Stimulated activated naive CD4-positive, alpha-beta T cell (primary cell): ENCODE results near the gene OBSL1.

Experiments
- DNase-seq, 6 experiments: peaks; one replicate each; lab custom pipeline; 2025; lab: John Stamatoyannopoulos, UW

OBSL1 gene

DNA sequence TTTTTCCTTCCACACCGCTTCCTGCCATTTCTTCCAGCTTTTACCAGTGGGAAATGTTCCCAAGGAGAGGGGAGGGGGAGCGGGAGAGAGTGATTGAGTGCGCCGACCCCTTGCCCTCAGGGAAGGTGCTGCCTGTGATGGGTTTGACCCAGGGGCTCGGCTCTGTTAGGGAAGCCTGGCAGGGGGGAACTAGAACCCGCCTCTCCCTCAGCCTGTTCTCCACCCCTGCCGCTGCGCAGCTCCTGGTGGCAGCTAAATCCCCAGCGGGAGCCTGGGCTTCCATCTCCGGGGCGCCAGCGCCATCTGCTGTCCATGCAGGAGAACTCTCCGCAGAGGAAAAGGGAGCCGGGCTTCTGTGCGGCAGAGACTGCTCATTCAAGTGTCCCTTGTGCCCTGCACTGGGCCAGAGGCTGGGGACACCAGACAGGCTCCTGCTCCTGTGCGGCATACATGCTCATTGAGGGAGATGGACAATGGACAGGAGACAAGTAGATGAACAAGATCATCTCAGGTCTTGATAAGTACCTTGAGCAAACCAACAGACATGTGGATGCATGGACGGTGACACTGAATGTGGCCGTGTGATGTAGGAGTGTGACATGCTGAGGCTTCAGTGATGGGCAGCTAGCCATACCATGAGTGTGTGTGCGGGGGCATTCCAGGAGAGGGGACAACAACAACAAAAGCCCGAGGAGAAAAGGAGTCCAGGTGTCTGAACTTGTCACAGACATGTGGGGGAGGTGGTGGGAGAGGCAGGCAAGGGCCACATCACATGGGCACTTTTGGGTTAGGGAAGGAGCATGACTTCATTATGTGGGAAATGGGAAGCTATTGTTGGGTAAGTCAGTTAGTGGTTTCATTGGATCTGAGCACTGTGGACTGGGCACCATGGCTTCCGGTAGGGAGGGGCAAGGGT is 41.0 kb downstream of the OBSL1 start:
- DNase-seq = peak; percentile 55 to 86 (median 76)

DNA sequence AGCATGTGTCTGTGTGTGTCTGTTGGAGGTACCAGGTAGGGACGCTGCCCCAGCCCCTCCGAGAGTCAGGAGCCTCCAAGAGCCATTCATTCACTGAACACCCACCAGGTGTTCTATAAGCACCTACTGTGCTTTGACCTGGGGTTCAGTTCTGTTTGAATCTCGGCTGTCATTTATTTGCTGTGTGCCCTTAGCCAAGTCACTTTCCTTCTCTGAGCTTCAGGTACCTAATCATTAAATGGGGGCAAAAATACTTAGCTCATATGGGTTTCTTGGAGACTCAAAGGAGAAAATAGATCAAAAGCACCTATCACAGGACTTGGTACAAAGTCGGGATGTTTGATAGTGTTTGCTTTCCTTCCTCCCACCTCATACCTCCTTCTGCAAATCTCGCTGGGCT is 43.9 kb downstream of the OBSL1 start:
- DNase-seq = no peak

DNA sequence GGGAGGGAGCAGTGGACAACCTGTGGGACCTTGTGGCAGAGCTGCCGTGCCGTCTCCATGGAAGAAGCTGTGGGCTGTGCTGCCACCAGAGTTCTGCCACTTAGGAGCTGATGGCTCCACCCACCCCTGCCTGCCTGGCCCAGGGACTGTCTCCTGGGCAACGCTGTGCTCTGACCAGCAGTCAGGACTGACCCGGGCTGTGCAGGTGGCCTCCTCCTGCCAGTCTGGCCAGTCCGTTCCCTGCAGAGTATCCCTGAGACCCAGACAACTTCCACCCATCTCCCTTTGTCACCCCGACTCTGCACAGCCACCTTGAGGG is 44.3 kb downstream of the OBSL1 start:
- no peak for DNase-seq

DNA sequence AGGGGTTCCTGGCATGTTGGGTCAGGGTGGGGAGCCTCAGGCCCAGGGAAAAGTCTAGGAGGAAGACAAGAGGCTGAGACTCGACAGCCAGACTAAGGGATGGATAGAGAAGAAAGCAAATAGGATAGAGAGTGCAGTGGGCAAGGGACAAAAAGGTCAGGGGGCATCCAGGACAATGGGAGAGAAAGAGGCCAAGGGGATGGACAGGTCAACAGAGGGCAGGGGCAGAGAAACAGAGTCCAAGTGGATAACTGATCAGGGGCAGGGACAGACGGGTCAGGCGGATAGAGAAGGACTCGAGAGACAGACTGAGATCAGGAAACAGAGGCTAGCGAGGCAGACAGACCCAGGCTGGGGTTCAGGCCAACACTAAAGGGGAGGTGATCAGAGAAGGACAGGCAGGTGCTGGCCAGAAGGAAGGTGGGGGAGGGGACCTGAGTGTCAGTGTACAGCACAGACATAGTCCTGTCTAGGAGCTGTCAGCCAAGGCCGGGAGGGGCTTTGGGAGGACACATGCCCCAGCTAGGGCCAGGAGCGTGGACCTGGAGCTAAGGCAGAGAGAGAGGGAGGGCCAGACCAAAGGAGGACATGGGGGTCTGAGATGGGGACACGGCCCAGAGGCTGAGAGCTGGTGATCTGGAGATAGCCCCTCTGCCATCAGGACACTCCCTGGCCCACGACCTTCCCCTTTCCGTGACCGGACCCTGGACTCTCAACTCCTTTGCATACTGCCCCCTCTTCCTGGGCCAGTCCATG is 44.8 kb downstream of the OBSL1 start:
- DNase-seq = no peak

DNA sequence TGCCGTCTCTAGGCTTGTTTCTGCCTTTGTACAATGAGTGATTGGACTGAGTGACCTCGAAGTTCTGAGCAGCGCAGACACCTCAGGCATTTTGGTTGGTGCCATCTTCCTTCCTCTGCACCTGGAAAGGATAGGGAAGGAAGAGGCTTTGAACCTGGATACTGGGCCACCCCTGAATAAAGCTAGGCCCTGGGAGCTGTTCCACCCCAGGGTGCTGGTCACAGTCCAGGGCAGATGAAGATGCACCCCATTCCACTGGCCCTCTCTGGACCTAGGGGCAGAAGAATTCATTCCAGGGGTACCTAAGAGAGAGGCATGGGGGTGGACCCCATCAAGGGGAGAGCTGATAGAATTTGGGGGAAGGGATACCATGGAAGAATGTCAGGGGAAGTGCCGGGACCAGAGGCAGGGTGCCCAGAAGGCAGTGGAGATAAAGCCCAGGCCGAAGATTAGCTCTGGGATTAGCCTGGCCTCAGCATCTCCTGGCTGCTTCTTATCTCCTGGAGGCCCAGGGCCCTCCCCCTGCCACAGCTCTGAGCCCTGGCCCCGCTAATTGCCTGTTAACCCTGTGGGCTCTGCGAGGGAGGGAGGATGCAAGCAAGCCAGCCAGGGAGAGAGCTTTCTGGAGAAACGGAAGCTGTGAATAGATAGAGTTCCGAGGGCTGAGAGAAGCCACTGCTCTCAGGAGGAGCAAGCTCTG is 45.7 kb downstream of the OBSL1 start:
- DNase-seq = no peak

DNA sequence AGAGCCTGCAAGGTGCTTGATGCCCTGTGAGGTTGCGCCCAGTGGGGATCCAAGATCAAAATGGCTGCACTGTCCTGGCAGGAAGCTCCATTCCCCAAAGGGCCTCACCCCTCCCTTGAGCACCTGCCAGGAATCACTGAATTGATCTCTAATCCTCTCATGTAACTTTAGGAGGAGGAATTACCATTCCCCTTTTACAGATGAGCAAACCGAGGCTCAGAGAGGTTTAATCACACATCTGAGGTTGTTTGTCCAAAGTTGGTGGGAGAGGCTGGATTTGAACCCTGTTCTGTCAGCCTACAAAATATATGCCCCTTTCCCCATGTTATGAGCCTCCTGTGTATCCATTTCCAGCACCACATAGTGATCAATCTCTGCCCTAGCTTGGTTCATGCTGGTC is 46.5 kb downstream of the OBSL1 start:
- no peak for DNase-seq

DNA sequence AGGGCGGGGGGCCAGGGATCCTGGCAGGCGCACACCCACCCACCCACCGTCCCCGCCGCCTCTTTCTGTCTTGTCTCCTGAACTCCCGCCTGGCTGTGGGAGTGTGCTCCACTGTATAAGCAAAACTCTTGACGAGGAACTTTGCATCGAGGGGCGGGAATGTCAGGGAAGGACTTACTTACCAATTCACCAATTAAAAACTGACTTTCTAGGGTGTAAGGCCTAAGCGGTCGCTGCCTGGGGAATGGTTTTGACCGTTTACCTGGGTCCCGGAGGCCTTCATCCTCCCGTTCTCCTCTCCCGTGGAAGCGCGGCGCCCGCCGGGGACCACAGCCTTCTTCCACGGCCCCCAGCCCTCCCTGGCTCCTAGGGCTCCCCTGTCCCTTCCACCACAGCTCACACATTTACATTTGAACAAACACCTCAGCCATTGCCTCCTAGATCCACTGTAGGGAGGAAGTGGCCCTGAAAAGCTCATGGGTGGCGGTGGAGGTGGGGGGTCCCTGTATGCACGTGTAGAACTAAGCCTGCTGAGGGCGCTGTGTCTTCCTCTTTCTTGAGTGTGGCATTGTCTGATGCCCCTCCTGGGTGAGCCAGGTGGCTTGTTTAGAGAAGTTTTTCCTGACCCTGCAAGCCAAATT is 48.2 kb downstream of the OBSL1 start:
- peak in 1 of 6 experiments; percentile 5 for DNase-seq

DNA sequence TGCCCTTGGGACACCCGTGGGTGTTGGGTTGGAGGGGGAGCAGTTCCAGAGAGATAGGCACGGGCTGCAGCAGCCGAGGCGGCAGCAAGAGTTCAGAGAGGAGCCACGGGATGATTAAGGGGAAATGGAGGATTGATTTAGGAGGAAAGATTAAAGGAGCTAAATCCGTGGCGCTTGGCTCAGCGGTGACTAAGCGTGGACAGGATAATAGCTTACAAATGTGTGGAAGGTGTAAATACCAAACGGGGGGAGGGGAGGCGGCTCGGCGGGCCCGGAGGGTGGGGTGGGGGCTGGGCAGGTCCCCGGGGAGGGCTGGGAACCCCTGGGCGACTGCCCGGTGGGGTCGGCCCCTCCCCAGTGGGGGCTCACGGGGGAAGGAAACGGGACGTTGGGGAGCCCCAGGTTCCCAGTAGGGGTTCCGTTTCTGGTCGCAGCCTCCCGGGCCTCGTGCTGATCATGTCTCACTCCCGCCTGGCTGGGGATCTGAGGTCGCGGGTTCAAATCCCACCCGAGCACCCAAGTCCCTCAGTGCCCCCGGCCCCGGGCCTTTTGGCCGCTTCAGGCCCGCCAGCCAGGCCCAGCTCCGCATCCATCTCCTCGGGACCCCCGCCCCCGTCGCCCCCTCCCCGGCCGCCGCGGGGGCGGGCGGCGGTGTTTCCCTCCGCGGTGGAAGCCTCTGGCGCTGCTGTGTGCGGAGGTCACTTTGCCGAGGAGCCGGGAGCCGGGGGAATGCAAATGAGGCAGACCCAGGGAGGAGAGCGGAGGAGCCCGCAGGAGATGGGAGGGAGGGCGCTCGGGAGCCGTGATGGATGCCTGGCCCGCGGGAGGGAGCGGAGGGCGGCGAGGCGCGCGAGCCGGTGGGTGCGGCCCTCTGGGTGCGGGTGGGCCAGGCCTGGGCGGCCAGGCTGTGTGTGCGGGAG is 49.0 kb downstream of the OBSL1 start:
- DNase-seq = no peak

DNA sequence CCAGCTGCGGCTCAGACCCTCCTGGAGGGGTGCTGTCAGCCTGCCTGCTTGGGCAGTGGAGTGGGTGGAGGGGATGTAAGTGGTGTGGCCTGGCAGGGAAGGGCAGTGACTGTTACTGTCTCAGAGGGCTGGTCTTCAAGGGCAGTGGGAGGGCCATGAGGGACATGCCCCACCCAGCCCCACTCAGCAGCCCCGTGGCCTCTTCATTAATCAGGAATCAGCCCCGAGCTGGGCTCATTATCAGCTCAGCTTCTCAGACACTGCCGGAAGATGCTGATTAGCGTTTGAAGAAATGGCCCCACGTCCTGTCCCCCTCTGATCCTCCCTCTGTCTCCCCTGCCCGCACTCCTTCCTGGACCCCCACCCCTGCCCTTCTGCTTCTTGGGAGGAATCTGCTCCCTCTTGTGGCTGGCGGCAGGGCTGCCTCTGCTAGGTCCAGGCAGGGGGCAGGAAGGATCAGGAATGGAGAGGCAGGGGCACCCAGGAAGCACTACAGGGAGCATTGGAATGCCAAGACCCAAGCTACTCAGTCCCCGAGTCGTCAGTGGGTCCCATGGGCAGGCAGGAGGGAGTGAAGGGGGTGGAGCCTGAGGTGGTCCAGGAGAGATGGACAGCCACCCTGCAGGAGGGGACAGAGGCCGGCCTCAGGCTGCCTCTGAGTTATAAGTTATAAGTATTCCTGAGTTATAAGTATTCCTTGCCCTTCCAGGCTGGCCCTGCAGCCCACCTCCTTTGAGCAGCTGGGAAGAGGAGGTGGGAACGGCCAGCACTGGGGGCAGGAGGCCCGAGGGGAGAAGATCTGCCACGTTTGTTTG is 50.1 kb downstream of the OBSL1 start:
- DNase-seq = peak in 1 of 6 experiments; percentile 7

DNA sequence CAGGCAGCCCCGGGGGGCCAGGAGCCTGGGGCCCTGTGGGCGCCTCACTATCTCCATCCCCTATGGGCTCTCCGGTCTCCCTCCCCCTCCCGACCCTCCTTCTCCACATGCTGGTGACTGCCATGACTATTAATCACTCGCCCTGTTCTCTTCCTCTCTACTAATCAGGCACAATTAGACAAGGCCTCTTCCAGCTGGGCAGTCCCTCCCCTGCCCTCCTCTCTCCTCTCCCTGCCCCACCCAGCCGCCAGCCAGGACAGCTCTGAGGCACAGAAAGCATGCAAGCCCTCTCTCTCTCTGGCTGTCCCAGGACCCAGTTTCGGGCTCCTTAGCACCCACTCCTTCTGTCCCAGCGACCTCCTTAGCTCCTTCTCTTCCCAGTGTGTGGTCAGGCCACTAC is 51.3 kb downstream of the OBSL1 start:
- DNase-seq = no peak

DNA sequence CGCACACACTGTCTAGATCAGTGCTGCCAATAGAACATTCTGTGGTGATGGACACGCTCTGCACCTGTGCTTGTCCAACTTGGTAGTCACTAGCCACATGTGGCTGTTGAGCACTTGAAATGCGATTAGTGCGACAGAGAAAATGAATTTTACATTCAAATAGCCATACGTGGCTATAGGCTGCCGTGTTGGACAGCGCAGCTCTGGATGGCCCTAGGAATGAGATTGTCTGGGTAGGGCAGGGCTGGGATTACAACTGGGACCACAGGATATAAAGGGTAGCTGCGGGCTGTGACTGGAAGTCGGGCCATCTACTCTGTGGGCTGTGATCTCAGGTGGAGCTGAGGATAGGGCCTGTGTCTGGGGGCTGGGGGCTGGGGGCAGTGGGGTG is 51.8 kb downstream of the OBSL1 start:
- DNase-seq = no peak

DNA sequence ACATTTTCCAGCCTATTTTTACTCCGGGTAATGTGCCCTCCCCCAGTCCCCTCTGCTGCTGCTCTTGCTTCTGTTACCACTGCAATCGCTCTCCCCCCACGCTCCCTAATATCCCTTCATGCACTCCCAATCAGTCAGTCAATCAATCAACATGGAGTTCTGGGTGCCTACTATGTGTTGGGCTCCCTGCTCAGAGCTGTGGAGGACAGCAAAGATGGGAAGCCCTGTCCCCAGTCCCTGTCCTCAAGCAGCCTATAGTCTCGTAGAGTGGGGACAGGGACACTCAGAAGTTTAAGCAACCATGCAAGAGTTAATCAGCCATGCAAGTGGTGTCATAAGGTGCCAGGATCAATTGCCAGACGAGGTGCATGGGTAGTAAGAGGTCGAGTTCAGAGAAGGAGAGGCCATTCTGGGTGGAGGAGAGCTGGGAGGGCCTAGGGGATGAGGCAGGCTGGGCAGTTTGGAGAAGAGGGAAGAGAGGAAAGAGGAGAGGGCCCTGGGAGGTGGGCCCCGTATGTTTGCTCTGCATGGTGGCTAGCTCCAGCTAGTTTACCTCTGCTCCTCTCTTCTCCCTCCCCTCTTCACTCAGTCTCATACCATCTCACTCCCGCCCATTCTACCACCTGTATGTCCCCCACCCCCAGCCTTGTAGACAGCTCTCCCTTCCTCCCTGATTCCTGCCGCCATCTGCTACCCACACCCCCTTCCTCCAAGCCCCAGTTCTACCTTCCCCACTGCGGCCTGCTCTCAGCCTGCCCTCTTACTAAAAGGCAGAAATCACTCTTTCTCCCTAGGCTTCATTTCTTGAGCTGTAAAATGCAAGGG is 53.2 kb downstream of the OBSL1 start:
- no peak for DNase-seq

DNA sequence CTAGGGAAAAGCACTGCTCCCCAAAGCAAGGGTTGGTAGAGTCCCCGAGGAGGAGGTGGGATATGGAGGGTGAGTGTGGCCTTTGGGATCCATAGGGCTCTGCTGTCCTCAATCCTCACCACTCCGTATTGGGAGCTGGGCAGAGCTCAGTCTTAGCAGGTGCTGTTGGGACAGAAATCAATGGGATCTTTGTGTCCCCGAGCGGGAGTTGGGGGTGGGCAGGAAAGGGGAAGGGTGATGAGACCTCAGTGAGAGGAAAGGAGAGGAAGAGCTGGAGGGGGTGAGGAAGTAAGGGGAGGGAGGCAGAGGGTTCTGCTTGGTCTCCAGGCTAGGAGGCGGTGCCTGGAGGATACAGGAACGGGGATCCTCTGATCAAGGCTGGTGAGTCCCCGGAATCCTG is 54.5 kb downstream of the OBSL1 start:
- DNase-seq = no peak

DNA sequence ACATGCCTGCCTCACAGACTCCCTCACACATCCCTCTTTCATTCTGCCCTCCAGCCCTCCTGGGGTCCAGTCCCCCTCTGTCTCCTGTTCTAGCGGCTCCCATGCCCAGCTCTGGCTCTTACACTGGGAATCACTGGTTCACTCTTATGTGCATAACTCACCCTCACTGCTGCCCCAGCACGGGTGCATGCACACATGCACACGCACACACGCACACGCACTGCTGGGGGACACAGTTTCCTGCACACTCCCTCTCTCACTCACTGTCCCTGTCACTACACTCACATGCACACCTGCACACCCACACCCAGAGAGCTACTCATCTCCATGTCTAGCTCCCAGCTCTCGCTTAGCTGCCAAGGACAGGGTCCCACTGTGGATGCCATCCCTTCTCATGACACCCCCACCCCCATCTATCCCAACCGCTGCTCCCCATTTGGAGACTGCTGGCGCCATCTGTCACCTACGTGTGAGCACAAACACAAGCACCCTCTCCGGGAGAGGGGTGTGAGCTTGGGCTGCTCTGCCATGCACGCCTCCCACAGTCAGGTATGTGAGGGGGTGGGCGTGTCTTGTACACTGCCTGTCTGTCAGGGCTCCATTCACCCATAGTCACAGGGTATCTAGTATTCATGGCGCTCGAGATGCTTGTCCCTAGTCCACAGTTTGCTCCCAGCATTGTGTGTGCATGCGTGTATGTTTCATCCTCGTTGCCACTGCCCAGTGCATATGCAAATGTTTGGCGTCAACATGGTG is 55.3 kb downstream of the OBSL1 start:
- DNase-seq = no peak

DNA sequence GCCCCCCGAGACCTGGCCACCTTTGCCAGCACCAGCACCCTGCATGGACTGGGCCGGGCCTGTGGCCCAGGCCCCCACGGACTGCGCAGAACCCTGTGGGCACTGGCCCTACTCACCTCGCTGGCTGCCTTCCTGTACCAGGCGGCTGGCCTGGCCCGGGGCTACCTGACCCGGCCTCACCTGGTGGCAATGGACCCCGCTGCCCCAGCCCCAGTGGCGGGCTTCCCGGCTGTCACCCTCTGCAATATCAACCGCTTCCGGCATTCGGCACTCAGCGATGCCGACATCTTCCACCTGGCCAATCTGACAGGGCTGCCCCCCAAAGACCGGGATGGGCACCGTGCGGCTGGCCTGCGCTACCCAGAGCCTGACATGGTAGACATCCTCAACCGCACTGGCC is 56.5 kb downstream of the OBSL1 start:
- no peak for DNase-seq

DNA sequence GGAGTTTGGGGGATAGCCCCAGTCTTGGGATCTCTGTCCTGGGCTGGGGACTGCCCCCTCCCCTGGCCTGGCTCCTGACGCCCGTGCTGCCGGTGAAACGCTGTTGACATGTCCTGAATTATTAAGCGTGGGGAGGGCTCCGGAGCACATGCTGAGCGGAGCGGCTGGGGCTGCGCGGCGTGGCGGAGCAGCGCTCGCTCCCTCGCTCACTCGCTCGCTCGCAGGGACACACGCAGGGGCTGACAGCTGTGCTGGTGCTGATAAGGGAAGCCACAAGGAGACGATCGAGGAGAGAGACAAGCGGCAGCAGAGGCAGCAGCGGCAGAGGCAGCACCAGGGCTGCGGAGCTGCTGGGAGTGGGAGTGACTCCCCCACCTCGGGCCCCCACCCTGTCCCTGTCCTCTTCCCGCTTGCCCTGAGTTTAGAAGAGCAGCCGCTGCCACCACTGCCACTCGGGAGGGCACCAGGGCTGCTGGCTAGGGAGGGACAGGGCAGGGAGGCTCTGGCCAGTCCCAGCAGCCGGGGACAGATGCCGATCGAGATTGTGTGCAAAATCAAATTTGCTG is 57.1 kb downstream of the OBSL1 start, which contains the start of gene ASIC4:
Gene ASIC4 (plus strand): TSS at position 287 of the 566 bp plus-strand sequence. CDS start 243 bp downstream, at position 530.
- DNase-seq = no peak

DNA sequence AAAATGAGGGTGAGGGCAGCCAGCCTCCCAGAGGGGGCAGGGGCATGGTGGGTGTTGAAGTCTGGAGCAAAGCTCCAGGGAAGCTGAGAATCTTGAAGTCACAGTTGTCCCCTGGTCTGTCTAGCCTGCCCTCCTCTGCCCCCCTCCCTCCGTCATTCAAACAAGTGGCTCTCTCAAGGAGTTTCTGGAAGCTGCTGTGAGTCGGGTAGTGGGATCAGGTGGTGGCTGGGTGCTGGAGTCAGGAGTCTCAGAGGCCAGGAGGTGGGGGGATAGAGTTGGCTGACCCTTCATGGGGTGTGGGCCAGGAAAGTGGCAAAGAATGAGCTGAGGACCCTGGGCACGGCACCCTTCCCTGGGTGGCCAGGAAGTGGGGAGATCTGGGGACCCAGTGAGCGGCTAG is 57.6 kb downstream of the OBSL1 start:
- DNase-seq = no peak

DNA sequence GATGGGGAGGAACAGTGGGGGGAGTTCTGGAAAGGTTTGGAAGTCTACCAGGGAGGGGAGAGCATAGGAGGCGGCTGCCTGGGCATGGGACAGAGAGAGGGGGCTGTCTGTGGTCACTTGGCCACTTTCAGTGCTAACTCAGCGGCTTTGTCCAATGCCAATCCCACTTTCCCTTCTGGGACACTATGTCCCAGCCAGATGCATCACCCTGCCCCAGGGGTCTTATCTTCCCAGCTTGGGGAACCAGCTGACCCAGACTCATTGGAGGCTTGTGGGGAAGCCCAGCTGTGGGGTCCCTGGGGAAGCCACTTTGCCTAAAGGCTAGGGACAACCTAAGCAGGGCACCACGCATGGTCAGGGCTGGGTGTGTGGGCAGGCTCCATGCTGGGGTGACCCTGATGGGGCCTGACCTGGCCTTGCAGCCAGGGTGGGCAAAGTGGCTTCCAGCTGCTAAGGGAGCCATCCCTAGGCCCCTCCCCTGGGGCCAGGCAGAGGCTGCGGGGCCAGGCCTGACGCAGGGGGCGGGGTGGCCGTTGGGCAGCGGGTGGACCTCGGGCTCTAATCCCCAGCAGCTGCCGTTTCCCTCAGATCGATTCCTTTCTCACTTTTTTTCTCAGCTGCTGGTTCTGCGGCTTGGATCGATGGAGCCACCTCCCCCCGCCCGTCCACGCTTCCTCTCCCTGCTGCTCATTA is 58.7 kb downstream of the OBSL1 start:
- DNase-seq = no peak
